ENCODE data around the gene EPHA1. TPM values are rescaled to one million over a fixed set of nuclear protein-coding genes. Genes with fewer than 3 reads are reported as not detected.

The EPHA1 gene
- total RNA-seq, 4 donors from 2014 or later: 0.94 TPM; not detected in 3

GRCh38 chr7:143343596-143343995, 65.1 kb downstream of the EPHA1 start:
- TF ChIP-seq CTCF (IDR thresholded peaks at IDR 0.05; ENCODE audit: low read depth): no peak

GRCh38 chr7:143341842-143342241, 66.8 kb downstream of the EPHA1 start:
- TF ChIP-seq CTCF (IDR thresholded peaks at IDR 0.05; ENCODE audit: low read depth): no peak

Small RNA genes within 50 kb of the gene (small RNA-seq; reads per million reads assigned to genes)
- 0.73 reads per million for gene MIR6892

Other genes starting within 250 kb of the EPHA1 start
- not detected for gene TAS2R39, start 225.4 kb downstream of the EPHA1 start, total RNA-seq
- gene TAS2R40, start 186.8 kb downstream of the EPHA1 start, total RNA-seq: not detected
- gene GSTK1, start 145.4 kb downstream of the EPHA1 start, total RNA-seq: 100 to 1,000 TPM; 179 to 264 (median 208) TPM
- 10 to 100 TPM in 1 of 4 donors, under 1 TPM in 1, not detected in 2; 0.66 to 11.9 TPM for gene TMEM139, start 123.9 kb downstream of the EPHA1 start, total RNA-seq
- gene CASP2, start 120.5 kb downstream of the EPHA1 start, total RNA-seq: 10 to 100 TPM; 15.6 to 25.3 (median 17.6) TPM
- gene CLCN1, start 92.7 kb downstream of the EPHA1 start, total RNA-seq: under 1 TPM in 1 of 4 donors, not detected in 3; 0.38 TPM
- gene FAM131B, start 46.1 kb downstream of the EPHA1 start, total RNA-seq: 1 to 10 TPM in 1 of 4 donors, under 1 TPM in 2, not detected in 1; 0.19 to 2.4 (median 0.22) TPM
- 10 to 100 TPM; 26.9 to 79.9 (median 56.7) TPM for gene ZYX, start 27.5 kb downstream of the EPHA1 start, total RNA-seq
- gene TAS2R60, start 34.6 kb upstream of the EPHA1 start, total RNA-seq: under 1 TPM in 1 of 4 donors, not detected in 3; 0.82 TPM
- gene TAS2R41, start 69.0 kb upstream of the EPHA1 start, total RNA-seq: not detected
- 1 to 10 TPM in 2 of 4 donors, not detected in 2; 1.3 to 1.5 TPM for gene CTAGE15, start 162.9 kb upstream of the EPHA1 start, total RNA-seq
- gene TCAF2, start 212.1 kb upstream of the EPHA1 start, total RNA-seq: 1 to 10 TPM in 3 of 4 donors, under 1 TPM in 1; 0.98 to 4.0 (median 2.4) TPM